HepG2 (cell line): ENCODE results near the gene ARG2. TPM values are rescaled to one million over a fixed set of nuclear protein-coding genes. Genes with fewer than 3 reads are reported as not detected.
A peak's percentile ranks its signal among the peaks of the same experiment; 100 is the strongest.

Source experiments
- AFF4 ChIP-seq: sonication (generic); formaldehyde crosslinking; IDR thresholded peaks from 2 replicates; pipeline ENCODE4 v1.4.0; 2020; ENCODE audit warnings: missing genetic modification reagents
- ATM ChIP-seq: fragments of 450-650 bp; IDR thresholded peaks from 2 replicates; pipeline ENCODE4 v1.7.1; 2017; ENCODE audit warnings: mild to moderate bottlenecking, borderline replicate concordance
- BHLHE40 ChIP-seq: IDR thresholded peaks from 2 replicates; pipeline ENCODE4 v1.6.1; 2011; ENCODE audit warnings: low read length, improper control_type of control experiment
- BRCA1 ChIP-seq: sonication (generic); formaldehyde crosslinking; IDR thresholded peaks from 2 replicates; pipeline ENCODE4 v1.4.0; 2020; ENCODE audit warnings: missing genetic modification reagents
- DNMT1 ChIP-seq: sonication (generic); formaldehyde crosslinking; IDR thresholded peaks from 2 replicates; pipeline ENCODE4 v1.5.1; 2020; ENCODE audit warnings: mild to moderate bottlenecking, missing genetic modification reagents
- EEA1 ChIP-seq: sonication (generic); formaldehyde crosslinking; IDR thresholded peaks from 2 replicates; pipeline ENCODE4 v1.5.1; 2020; ENCODE audit warnings: mild to moderate bottlenecking, missing genetic modification reagents, borderline replicate concordance
- FOXA1 ChIP-seq, 2 experiments: fragments of 450-650 bp in 1 of 2; sonication (generic) in 1 of 2; formaldehyde crosslinking in 1 of 2; IDR thresholded peaks; 2 replicates each; pipeline versions ENCODE4 v1.4.0 to v1.6.1; 2016 to 2020; ENCODE audit warnings: missing genetic modification reagents in 1 of 2
- GABPA ChIP-seq, 2 experiments: IDR thresholded peaks; 2 replicates each; pipeline ENCODE4 v1.6.1; 2011 to 2016; ENCODE audit warnings: low read depth in 2 of 2, low read length in 1 of 2, missing biosample characterization in 1 of 2, missing genetic modification characterization in 1 of 2
- MYC ChIP-seq: sonication (generic); formaldehyde crosslinking; IDR thresholded peaks from 2 replicates; pipeline ENCODE4 v1.9.0; 2021; ENCODE audit warnings: missing genetic modification reagents, borderline replicate concordance
- NFIC ChIP-seq: IDR thresholded peaks from 2 replicates; pipeline ENCODE4 v1.6.1; 2012; ENCODE audit warnings: mild to moderate bottlenecking, low read length, inconsistent platforms
- NFYB ChIP-seq: sonication (generic); formaldehyde crosslinking; IDR thresholded peaks from 2 replicates; pipeline ENCODE4 v1.4.0; 2020; ENCODE audit warnings: missing genetic modification reagents
- NR0B2 ChIP-seq: sonication (generic); formaldehyde crosslinking; IDR thresholded peaks from 2 replicates; pipeline ENCODE4 v1.4.0; 2020; ENCODE audit warnings: mild to moderate bottlenecking, missing genetic modification reagents
- RBM39 ChIP-seq: fragments of 200-400 bp; formaldehyde crosslinking; IDR thresholded peaks from one replicate; pipeline ENCODE4 v1.6.1; 2018; ENCODE audit warnings: antibody characterized with exemption, mild to moderate bottlenecking, low read depth, low read length; ENCODE audit not compliant: poor library complexity, severe bottlenecking
- RFXANK ChIP-seq: IDR thresholded peaks from 2 replicates; pipeline ENCODE4 v1.6.1; 2016
- RNF219 ChIP-seq: sonication (generic); formaldehyde crosslinking; IDR thresholded peaks from 2 replicates; pipeline ENCODE4 v1.5.0; 2020; ENCODE audit warnings: mild to moderate bottlenecking, missing genetic modification reagents
- ZBTB49 ChIP-seq: sonication (generic); formaldehyde crosslinking; IDR thresholded peaks from 2 replicates; pipeline ENCODE4 v1.4.0; 2020; ENCODE audit warnings: missing genetic modification reagents, borderline replicate concordance
- ZMYM2 ChIP-seq: sonication (generic); formaldehyde crosslinking; IDR thresholded peaks from 2 replicates; pipeline ENCODE4 v1.8.0; 2022; ENCODE audit warnings: mild to moderate bottlenecking, missing genetic modification reagents
- ZNF224 ChIP-seq: sonication (generic); formaldehyde crosslinking; IDR thresholded peaks from 2 replicates; pipeline ENCODE4 v1.5.0; 2020; ENCODE audit warnings: mild to moderate bottlenecking, missing genetic modification reagents
- ZNF256 ChIP-seq: sonication (generic); formaldehyde crosslinking; conservative IDR thresholded peaks from 2 replicates; pipeline ENCODE4 v1.4.0; 2020; ENCODE audit warnings: missing genetic modification reagents
- ZNF33B ChIP-seq: sonication (generic); formaldehyde crosslinking; IDR thresholded peaks from 2 replicates; pipeline ENCODE4 v1.5.1; 2020; ENCODE audit warnings: mild to moderate bottlenecking, missing genetic modification reagents
- ZNF546 ChIP-seq: sonication (generic); formaldehyde crosslinking; conservative IDR thresholded peaks from 2 replicates; pipeline ENCODE4 v1.8.1; 2023; ENCODE audit warnings: mild to moderate bottlenecking, missing genetic modification reagents
- polyA plus RNA-seq, 8 experiments: library from polyadenylated mRNA; depleted of rRNA in 3 of 8; stranded (reverse) in 7 of 8; unstranded in 1 of 8; fragments of >200 nt; fragmentation: Illumina TruSeq in 4 of 8; extraction: Trizol in 4 of 8; gene quantifications; 2 replicates each; pipeline versions ENCODE4 v1.2.1 to v1.2.3, GENCODE V29; 2011 to 2016; ENCODE audit warnings: low read depth in 4 of 8, missing spikeins in 1 of 8, mixed read lengths in 1 of 8; ENCODE audit not compliant: insufficient read depth in 1 of 8
- total RNA-seq, 5 experiments: library from RNA; depleted of rRNA; stranded (reverse); fragments of >200 nt; fragmentation: Illumina TruSeq; extraction: Trizol; gene quantifications; 2 replicates each; pipeline ENCODE4 v1.2.3, GENCODE V29; 2016; ENCODE audit warnings: low read depth in 1 of 5

ARG2 gene
- total and polyA plus RNA-seq, 2 of the 13 experiments (the other 11 are each of a cell fraction or from before 2014, with no cell fraction given) = 37.5 to 73.6 TPM

GRCh38 chr14:67619446-67620216 is at the start of gene ARG2 (continued):
- TF ChIP-seq NFIC = no peak
- TF ChIP-seq ZNF256 (CRISPR knock-in tag) = no peak
- TF ChIP-seq GABPA (IDR thresholded peaks at IDR 0.05; ENCODE audit: low read depth, low read length) = no peak
- TF ChIP-seq GABPA (CRISPR knock-in tag; IDR thresholded peaks at IDR 0.05; ENCODE audit: low read depth) = peak; percentile 70
- TF ChIP-seq NR0B2 (CRISPR knock-in tag) = peak; percentile 46; the same call in 1 of the 2 replicates
- TF ChIP-seq ATM = no peak
- peak; percentile 92; the same call in 1 of the 2 replicates for TF ChIP-seq DNMT1 (CRISPR knock-in tag)
- no peak for TF ChIP-seq AFF4 (CRISPR knock-in tag)
- no peak for TF ChIP-seq RBM39
- TF ChIP-seq NFYB (CRISPR knock-in tag) = peak; percentile 76
- no peak for TF ChIP-seq BRCA1 (CRISPR knock-in tag)
- TF ChIP-seq RNF219 = no peak
- TF ChIP-seq EEA1 (CRISPR knock-in tag) = peak; percentile 26; the same call in 1 of the 2 replicates
- no peak for TF ChIP-seq ZNF224 (CRISPR knock-in tag)
- TF ChIP-seq ZNF546 (CRISPR knock-in tag) = no peak; the same call in 1 of the 2 replicates
- peak; percentile 65 for TF ChIP-seq BHLHE40
- no peak for TF ChIP-seq RFXANK (CRISPR knock-in tag)
- TF ChIP-seq MYC = peak; percentile 67
- TF ChIP-seq ZNF33B (CRISPR knock-in tag) = no peak
- no peak for TF ChIP-seq FOXA1 (IDR thresholded peaks at IDR 0.05)
- TF ChIP-seq FOXA1 (CRISPR knock-in tag; IDR thresholded peaks at IDR 0.05) = peak; percentile 42; the same call in 1 of the 2 replicates
- peak; percentile 31; the same call in 1 of the 2 replicates for TF ChIP-seq ZMYM2 (CRISPR knock-in tag)
- TF ChIP-seq ZBTB49 (CRISPR knock-in tag) = no peak
